ENCODE data around the gene ARHGAP45. TPM values are rescaled to one million over a fixed set of nuclear protein-coding genes. Genes with fewer than 3 reads are reported as not detected.

The ARHGAP45 gene
- total and polyA plus RNA-seq, 9 of the 15 experiments (the other 6 are each of a cell fraction or from before 2014, with no cell fraction given) = 0.08 to 22.1 (median 4.2) TPM

GRCh38 chr19:1035998-1036621 lies 30.9 kb upstream of the ARHGAP45 start (continued):
- TF ChIP-seq ZBTB7A (IDR thresholded peaks at IDR 0.05; ENCODE audit: borderline replicate concordance, control insufficient read depth, low read depth, low read length) = peak; percentile 33; the same call in 1 of the 2 replicates
- TF ChIP-seq ZNF57 (CRISPR knock-in tag; IDR thresholded peaks at IDR 0.05) = no peak
- no peak for TF ChIP-seq XRCC5 (IDR thresholded peaks at IDR 0.05; ENCODE audit: low read depth, low read length)
- peak; percentile 60 for TF ChIP-seq POLR2G (IDR thresholded peaks at IDR 0.05; ENCODE audit: low read depth, low read length)
- TF ChIP-seq COPS2 (conservative IDR thresholded peaks at IDR 0.05) = no peak
- TF ChIP-seq CEBPG (CRISPR knock-in tag; IDR thresholded peaks at IDR 0.05) = no peak
- no peak for TF ChIP-seq CEBPG (tag; conservative IDR thresholded peaks at IDR 0.05 in 1 of 2, IDR thresholded peaks at IDR 0.05 in 1 of 2)
- TF ChIP-seq PHF21A (IDR thresholded peaks at IDR 0.05; ENCODE audit: borderline replicate concordance, low read depth) = no peak
- TF ChIP-seq FOS (IDR thresholded peaks at IDR 0.05; ENCODE audit: extremely low read depth, insufficient read length) = no peak
- TF ChIP-seq RAD21 (CRISPR knock-in tag; conservative IDR thresholded peaks at IDR 0.05 in 1 of 2, IDR thresholded peaks at IDR 0.05 in 1 of 2) = peak in 1 of 2 experiments; percentile 36; a peak in 2 of 4 replicates
- no peak for TF ChIP-seq VEZF1 (CRISPR knock-in tag; IDR thresholded peaks at IDR 0.05)
- TF ChIP-seq ZNF76 (CRISPR knock-in tag; IDR thresholded peaks at IDR 0.05; ENCODE audit: borderline replicate concordance) = no peak
- TF ChIP-seq ZNF586 (CRISPR knock-in tag; conservative IDR thresholded peaks at IDR 0.05) = no peak
- no peak for TF ChIP-seq ZBTB2 (IDR thresholded peaks at IDR 0.05)
- no peak for TF ChIP-seq CEBPB (tag; IDR thresholded peaks at IDR 0.05)
- peak; percentile 45 to 46 (median 45); a peak in 5 of 6 replicates for TF ChIP-seq CTCF (IDR thresholded peaks at IDR 0.05 in 2 of 3, conservative IDR thresholded peaks at IDR 0.05 in 1 of 3; ENCODE audit: insufficient read depth in 2 of 3, low read depth in 1 of 3, low read length in 3 of 3)
- TF ChIP-seq HSF4 (CRISPR knock-in tag; IDR thresholded peaks at IDR 0.05; ENCODE audit: borderline replicate concordance) = no peak
- no peak for TF ChIP-seq ATF4 (CRISPR knock-in tag; IDR thresholded peaks at IDR 0.05)
- TF ChIP-seq HBP1 (CRISPR knock-in tag; IDR thresholded peaks at IDR 0.05) = no peak
- TF ChIP-seq MED1 (CRISPR knock-in tag; IDR thresholded peaks at IDR 0.05; ENCODE audit: borderline replicate concordance) = no peak
- no peak for TF ChIP-seq BRD9 (IDR thresholded peaks at IDR 0.05; ENCODE audit: low read depth, partially characterized antibody)
